ENCODE data around the gene AXDND1. TPM values are rescaled to one million over a fixed set of nuclear protein-coding genes. Genes with fewer than 3 reads are reported as not detected.

AXDND1 gene
- total RNA-seq, 1 donor from 2014 or later, result not detected

GRCh38 chr1:179548666-179549367 is 183.0 kb downstream of the AXDND1 start:
- intact Hi-C loops (cut with DNase I), result no loop called here
- DNase-seq (ENCODE audit: low spot score), result no peak

GRCh38 chr1:179549368-179549700 is 183.6 kb downstream of the AXDND1 start:
- no peak for DNase-seq (ENCODE audit: low spot score)
- intact Hi-C loops (cut with DNase I), result no loop called here

- intact Hi-C loops (cut with DNase I), result no loop called here
- DNase-seq (ENCODE audit: low spot score), result no peak
Measured at GRCh38 chr1:179550746-179551682, 185.2 kb downstream of the AXDND1 start.

GRCh38 chr1:179554427-179554826 is 188.7 kb downstream of the AXDND1 start:
- intact Hi-C loops (cut with DNase I), result no loop called here
- DNase-seq (ENCODE audit: low spot score), result no peak

GRCh38 chr1:179558078-179558477 is 192.3 kb downstream of the AXDND1 start:
- intact Hi-C loops (cut with DNase I), result no loop called here
- no peak for DNase-seq (ENCODE audit: low spot score)

GRCh38 chr1:179575497-179576314 is 209.9 kb downstream of the AXDND1 start, which contains the start of gene NPHS2:
Gene NPHS2, minus strand, starts transcription at chr1:179575948. Its CDS starts 84 bp downstream, at chr1:179575864.
- DNase-seq (ENCODE audit: low spot score), result no peak
- intact Hi-C loops (cut with DNase I), result no loop called here

GRCh38 chr1:179576509-179576908 is 210.7 kb downstream of the AXDND1 start:
- intact Hi-C loops (cut with DNase I), result no loop called here
- no peak for DNase-seq (ENCODE audit: low spot score)

- intact Hi-C loops (cut with DNase I), result no loop called here
- DNase-seq (ENCODE audit: low spot score), result no peak
Measured at GRCh38 chr1:179583771-179584320, 218.1 kb downstream of the AXDND1 start.

- DNase-seq (ENCODE audit: low spot score), result no peak
- intact Hi-C loops (cut with DNase I), result no loop called here
Measured at GRCh38 chr1:179586107-179586823, 220.5 kb downstream of the AXDND1 start.

- no peak for DNase-seq (ENCODE audit: low spot score)
- intact Hi-C loops (cut with DNase I), result no loop called here
Measured at GRCh38 chr1:179587336-179587735, 221.6 kb downstream of the AXDND1 start.

- DNase-seq (ENCODE audit: low spot score), result no peak
- intact Hi-C loops (cut with DNase I), result no loop called here
Measured at GRCh38 chr1:179588425-179589024, 222.8 kb downstream of the AXDND1 start.

- intact Hi-C loops (cut with DNase I), result no loop called here
- no peak for DNase-seq (ENCODE audit: low spot score)
Measured at GRCh38 chr1:179589509-179589908, 223.7 kb downstream of the AXDND1 start.

GRCh38 chr1:179590671-179591070 is 224.9 kb downstream of the AXDND1 start:
- no peak for DNase-seq (ENCODE audit: low spot score)
- intact Hi-C loops (cut with DNase I), result no loop called here

GRCh38 chr1:179591253-179591591 is 225.5 kb downstream of the AXDND1 start:
- no peak for DNase-seq (ENCODE audit: low spot score)
- intact Hi-C loops (cut with DNase I), result no loop called here

- intact Hi-C loops (cut with DNase I), result no loop called here
- no peak for DNase-seq (ENCODE audit: low spot score)
Measured at GRCh38 chr1:179591592-179592580, 226.1 kb downstream of the AXDND1 start, which contains the start of gene TDRD5. Gene TDRD5, plus strand, starts transcription at chr1:179591832. Its CDS starts 784 bp downstream, at chr1:179592616.

GRCh38 chr1:179598631-179599030 is 232.9 kb downstream of the AXDND1 start:
- intact Hi-C loops (cut with DNase I), result no loop called here
- no peak for DNase-seq (ENCODE audit: low spot score)

- no peak for DNase-seq (ENCODE audit: low spot score)
- intact Hi-C loops (cut with DNase I), result no loop called here
Measured at GRCh38 chr1:179599623-179600249, 234.0 kb downstream of the AXDND1 start.

All from cardiac septum (tissue), 1 donor.